Fibroblast of lung (primary cell): ENCODE measurements around the gene CNDP1. TPM values are rescaled to one million over a fixed set of nuclear protein-coding genes. Genes with fewer than 3 reads are reported as not detected.

Source experiments
- DNase-seq, 2 donors: peaks; one replicate each; pipeline versions ENCODE4 v3.0.0 to v3.0.0-alpha.2; 2010; ENCODE audit warnings: low read depth in 2 of 2
- H2AFZ ChIP-seq: 2 replicates; pipeline ENCODE4 v1.5.1; 2012; ENCODE audit warnings: low read length, control low read depth, inconsistent platforms
- H3K27ac ChIP-seq: 2 replicates; pipeline ENCODE4 v1.5.1; 2011; ENCODE audit warnings: low read length, control low read depth; ENCODE audit not compliant: insufficient read depth
- H3K27me3 ChIP-seq: 2 replicates; pipeline ENCODE4 v1.5.1; 2011; ENCODE audit warnings: mild to moderate bottlenecking, low read length; ENCODE audit not compliant: control insufficient read depth, insufficient read depth
- H3K36me3 ChIP-seq: 2 replicates; pipeline ENCODE4 v1.5.1; 2011; ENCODE audit warnings: low read length; ENCODE audit not compliant: control insufficient read depth, insufficient read depth
- H3K4me1 ChIP-seq: 2 replicates; pipeline ENCODE4 v1.5.1; 2011; ENCODE audit warnings: low read length; ENCODE audit not compliant: control insufficient read depth, insufficient read depth; ENCODE audit errors: extremely low read depth
- H3K4me2 ChIP-seq: 2 replicates; pipeline ENCODE4 v1.5.1; 2011; ENCODE audit warnings: low read length, control low read depth; ENCODE audit not compliant: insufficient read depth; ENCODE audit errors: extremely low read depth
- H3K4me3 ChIP-seq, 4 experiments: fragments of 200-600 bp in 1 of 4; sonication (generic) in 1 of 4; replicated peaks in 1 of 4; 2 replicates each; pipeline ENCODE4 v1.5.1; 2011 to 2016; ENCODE audit warnings: low read length in 4 of 4, low read depth in 3 of 4, mild to moderate bottlenecking in 3 of 4, control low read depth in 2 of 4, inconsistent platforms in 1 of 4, mixed read lengths in 1 of 4; ENCODE audit not compliant: insufficient read depth in 1 of 4; ENCODE audit errors: control extremely low read depth in 1 of 4
- H3K79me2 ChIP-seq: 2 replicates; pipeline ENCODE4 v1.5.1; 2012; ENCODE audit warnings: mild to moderate bottlenecking, low read length, inconsistent platforms; ENCODE audit not compliant: control insufficient read depth, insufficient read depth
- H3K9ac ChIP-seq: 2 replicates; pipeline ENCODE4 v1.5.1; 2011; ENCODE audit warnings: mild to moderate bottlenecking, low read length, control low read depth; ENCODE audit not compliant: insufficient read depth
- H3K9me3 ChIP-seq: 2 replicates; pipeline ENCODE4 v1.5.1; 2012; ENCODE audit warnings: low read depth, low read length; ENCODE audit not compliant: control insufficient read depth, insufficient read depth
- H4K20me1 ChIP-seq: 2 replicates; pipeline ENCODE4 v1.5.1; 2011; ENCODE audit warnings: low read length; ENCODE audit not compliant: control insufficient read depth, insufficient read depth; ENCODE audit errors: extremely low read depth
- EZH2 ChIP-seq: IDR thresholded peaks from 2 replicates; pipeline ENCODE4 v1.5.1; 2012; ENCODE audit warnings: low read length, control low read depth, mild to moderate bottlenecking; ENCODE audit errors: missing control alignments
- polyA plus RNA-seq, 2 donors: library from polyadenylated mRNA; depleted of rRNA in 1 of 2; stranded (reverse) in 1 of 2; unstranded in 1 of 2; fragments of >200 nt; gene quantifications; 2 replicates each; pipeline ENCODE4 v1.2.1, GENCODE V29; 2011 to 2012; ENCODE audit warnings: missing spikeins in 1 of 2
- total RNA-seq: library from RNA; depleted of rRNA; stranded (reverse); fragments of >200 nt; gene quantifications from 2 replicates; pipeline ENCODE4 v1.2.1, GENCODE V29; 2014
- TF ChIP-seq, protein P1 (sequence below), 2 donors: IDR thresholded peaks in 1 of 2; conservative IDR thresholded peaks in 1 of 2; 1 replicate in 1 of 2; 2 replicates in 1 of 2; pipeline ENCODE4 v1.5.1; 2011 to 2012; ENCODE audit warnings: low read length in 2 of 2, control low read depth in 1 of 2, inconsistent platforms in 1 of 2, low read depth in 1 of 2, mild to moderate bottlenecking in 1 of 2

CNDP1 gene
- total and polyA plus RNA-seq, 2 donors (not counting 1 experiment from before 2014, with no cell fraction given): not detected

GRCh38 chr18:74519320-74520095, 14.8 kb upstream of the CNDP1 start:
- DNase-seq: no peak
- H3K9me3 ChIP-seq: no peaks in the 10 kb centered on the region
- H3K4me3 ChIP-seq: no peak overlapping the region
- no peak overlapping the region for H3K4me2 ChIP-seq
- no peak overlapping the region for H3K9ac ChIP-seq
- H3K27ac ChIP-seq: no peak overlapping the region
- no peaks in the 10 kb centered on the region for H4K20me1 ChIP-seq
- H3K27me3 ChIP-seq: no peaks in the 10 kb centered on the region
- H2AFZ ChIP-seq: no peak overlapping the region
- no peaks in the 10 kb centered on the region for H3K4me1 ChIP-seq
- H3K36me3 ChIP-seq: peaks cover 27% of the 10 kb centered on the region
- TF ChIP-seq, protein P1, sequence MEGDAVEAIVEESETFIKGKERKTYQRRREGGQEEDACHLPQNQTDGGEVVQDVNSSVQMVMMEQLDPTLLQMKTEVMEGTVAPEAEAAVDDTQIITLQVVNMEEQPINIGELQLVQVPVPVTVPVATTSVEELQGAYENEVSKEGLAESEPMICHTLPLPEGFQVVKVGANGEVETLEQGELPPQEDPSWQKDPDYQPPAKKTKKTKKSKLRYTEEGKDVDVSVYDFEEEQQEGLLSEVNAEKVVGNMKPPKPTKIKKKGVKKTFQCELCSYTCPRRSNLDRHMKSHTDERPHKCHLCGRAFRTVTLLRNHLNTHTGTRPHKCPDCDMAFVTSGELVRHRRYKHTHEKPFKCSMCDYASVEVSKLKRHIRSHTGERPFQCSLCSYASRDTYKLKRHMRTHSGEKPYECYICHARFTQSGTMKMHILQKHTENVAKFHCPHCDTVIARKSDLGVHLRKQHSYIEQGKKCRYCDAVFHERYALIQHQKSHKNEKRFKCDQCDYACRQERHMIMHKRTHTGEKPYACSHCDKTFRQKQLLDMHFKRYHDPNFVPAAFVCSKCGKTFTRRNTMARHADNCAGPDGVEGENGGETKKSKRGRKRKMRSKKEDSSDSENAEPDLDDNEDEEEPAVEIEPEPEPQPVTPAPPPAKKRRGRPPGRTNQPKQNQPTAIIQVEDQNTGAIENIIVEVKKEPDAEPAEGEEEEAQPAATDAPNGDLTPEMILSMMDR (conservative IDR thresholded peaks at IDR 0.05 in 1 of 2, IDR thresholded peaks at IDR 0.05 in 1 of 2; ENCODE audit: low read depth in 1 of 2, low read length in 2 of 2): no peak
- TF ChIP-seq EZH2: no peak
- no peaks in the 10 kb centered on the region for H3K79me2 ChIP-seq

GRCh38 chr18:74520096-74520833, 14.0 kb upstream of the CNDP1 start:
- no peak overlapping the region for H3K4me3 ChIP-seq
- peaks cover 25% of the 10 kb centered on the region for H3K36me3 ChIP-seq
- no peaks in the 10 kb centered on the region for H3K9me3 ChIP-seq
- no peaks in the 10 kb centered on the region for H3K79me2 ChIP-seq
- H3K9ac ChIP-seq: no peak overlapping the region
- H3K27ac ChIP-seq: no peak overlapping the region
- H4K20me1 ChIP-seq: no peaks in the 10 kb centered on the region
- no peak overlapping the region for H3K4me2 ChIP-seq
- H2AFZ ChIP-seq: no peak overlapping the region
- no peaks in the 10 kb centered on the region for H3K4me1 ChIP-seq
- TF ChIP-seq EZH2: no peak
- TF ChIP-seq, protein P1 (conservative IDR thresholded peaks at IDR 0.05 in 1 of 2, IDR thresholded peaks at IDR 0.05 in 1 of 2; ENCODE audit: low read depth in 1 of 2, low read length in 2 of 2): no peak
- no peaks in the 10 kb centered on the region for H3K27me3 ChIP-seq
- DNase-seq: no peak

- Histone ChIP-seq H3K9me3 (no peaks in the 10 kb centered on the region), H3K27ac (no peak overlapping the region), H3K4me1 (no peaks in the 10 kb centered on the region), H3K4me2 (no peak overlapping the region), H3K4me3 (no peak overlapping the region), H2AFZ (no peak overlapping the region), H3K27me3 (no peaks in the 10 kb centered on the region), H3K36me3 (peaks cover 18% of the 10 kb centered on the region), H3K9ac (no peak overlapping the region), H3K79me2 (no peaks in the 10 kb centered on the region), H4K20me1 (no peaks in the 10 kb centered on the region)
- DNase-seq: no peak
- TF ChIP-seq, protein P1 (conservative IDR thresholded peaks at IDR 0.05 in 1 of 2, IDR thresholded peaks at IDR 0.05 in 1 of 2; ENCODE audit: low read depth in 1 of 2, low read length in 2 of 2): no peak
- TF ChIP-seq EZH2: no peak
These were observed 13.1 kb upstream of the CNDP1 start for GRCh38 chr18:74521068-74521725.
